Hepatocyte (in vitro differentiated cells): ENCODE results near the gene TMEM131L. TPM values are rescaled to one million over a fixed set of nuclear protein-coding genes. Genes with fewer than 3 reads are reported as not detected.
"Not testable (repeated sequence)": the region's sequence is repeated elsewhere in the genome, so short reads cannot be mapped to it uniquely, and the experiment has no call there.

Experiments
- DNase-seq: peaks from one replicate; pipeline ENCODE4 v3.0.0-alpha.2; 2016; ENCODE audit warnings: low spot score
- H2AFZ ChIP-seq: fragments of 200-600 bp; sonication (generic); 2 replicates; pipeline ENCODE4 v1.6.0; 2016; ENCODE audit warnings: antibody characterized with exemption, mild to moderate bottlenecking
- H3K27ac ChIP-seq: fragments of 200-600 bp; sonication (generic); 2 replicates; pipeline ENCODE4 v1.5.1; 2016; ENCODE audit warnings: mild to moderate bottlenecking
- H3K27me3 ChIP-seq: fragments of 200-600 bp; sonication (generic); 2 replicates; pipeline ENCODE4 v1.6.1; 2016
- H3K36me3 ChIP-seq: fragments of 200-600 bp; sonication (generic); replicated peaks from 2 replicates; pipeline ENCODE4 v1.5.1; 2016; ENCODE audit warnings: low read depth; ENCODE audit not compliant: insufficient read depth
- H3K4me1 ChIP-seq: fragments of 200-600 bp; sonication (generic); 2 replicates; pipeline ENCODE4 v1.5.1; 2016; ENCODE audit warnings: mild to moderate bottlenecking, moderate library complexity; ENCODE audit not compliant: insufficient read depth
- H3K4me2 ChIP-seq: fragments of 200-600 bp; sonication (generic); 2 replicates; pipeline ENCODE4 v1.6.0; 2016
- H3K4me3 ChIP-seq: fragments of 200-600 bp; sonication (generic); 2 replicates; pipeline ENCODE4 v1.5.1; 2016; ENCODE audit warnings: mild to moderate bottlenecking
- H3K79me2 ChIP-seq: fragments of 200-600 bp; sonication (generic); 2 replicates; pipeline ENCODE4 v1.6.0; 2017; ENCODE audit warnings: mild to moderate bottlenecking
- H3K9me2 ChIP-seq: fragments of 200-600 bp; sonication (generic); replicated peaks from 2 replicates; pipeline ENCODE4 v1.6.0; 2017; ENCODE audit warnings: mild to moderate bottlenecking; ENCODE audit not compliant: insufficient read depth
- H3K9me3 ChIP-seq: fragments of 200-600 bp; sonication (generic); 2 replicates; pipeline ENCODE4 v1.5.1; 2016; ENCODE audit warnings: low read depth, mild to moderate bottlenecking
- H4K20me1 ChIP-seq: fragments of 200-600 bp; sonication (generic); 2 replicates; pipeline ENCODE4 v1.6.0; 2016; ENCODE audit warnings: mild to moderate bottlenecking; ENCODE audit not compliant: insufficient read depth, poor library complexity, severe bottlenecking
- CTCF ChIP-seq: fragments of 200-600 bp; sonication (generic); IDR thresholded peaks from 2 replicates; pipeline ENCODE4 v1.5.1; 2016; ENCODE audit warnings: antibody characterized with exemption, mild to moderate bottlenecking; ENCODE audit not compliant: poor library complexity
- EZH2 ChIP-seq: fragments of 200-600 bp; sonication (generic); IDR thresholded peaks from 2 replicates; pipeline ENCODE4 v1.6.1; 2016; ENCODE audit warnings: antibody characterized with exemption, mild to moderate bottlenecking, borderline replicate concordance
- EZH2phosphoT487 ChIP-seq: fragments of 200-600 bp; sonication (generic); IDR thresholded peaks from one replicate; pipeline ENCODE4 v1.6.1; 2018; ENCODE audit warnings: antibody characterized with exemption, mild to moderate bottlenecking, low read depth, moderate library complexity; ENCODE audit not compliant: unreplicated experiment, severe bottlenecking
- WGBS: methylation state at CpG from one replicate; pipeline ENCODE4 v1.1.6; 2016; ENCODE audit warnings: low lambda C conversion rate; ENCODE audit errors: missing lambda C conversion rate; 5-methylcytosine and 5-hydroxymethylcytosine counted together
- polyA plus RNA-seq: library from polyadenylated mRNA; unstranded; fragments of >200 nt; fragmentation: Nextera tagmentation; extraction: Ambion mirVana; gene quantifications from 2 replicates; pipeline ENCODE4 v1.2.1, GENCODE V29; 2016
- total RNA-seq: library from RNA; depleted of rRNA; stranded (reverse); fragments of >200 nt; gene quantifications from 2 replicates; pipeline ENCODE4 v1.2.3, GENCODE V29; 2014

The TMEM131L gene
- total and polyA plus RNA-seq, 2 experiments from 2014 or later = 6.3 to 10.5 TPM

- no peaks in the 10 kb centered on the region for H3K36me3 ChIP-seq
- no peak overlapping the region for H3K27ac ChIP-seq
- H2AFZ ChIP-seq = no peak overlapping the region
- no peak for DNase-seq
- H3K4me1 ChIP-seq = no peaks in the 10 kb centered on the region
- WGBS = 86% methylated on average over 3 of the region's 3 CpGs
- H3K9me2 ChIP-seq = no peaks in the 10 kb centered on the region
- H3K27me3 ChIP-seq = no peaks in the 10 kb centered on the region
- TF ChIP-seq EZH2phosphoT487 = no peak
- no peak overlapping the region for H3K4me3 ChIP-seq
- no peaks in the 10 kb centered on the region for H3K79me2 ChIP-seq
- H3K4me2 ChIP-seq = no peak overlapping the region
- no peaks in the 10 kb centered on the region for H4K20me1 ChIP-seq
- H3K9me3 ChIP-seq = no peaks in the 10 kb centered on the region
Observed at GRCh38 chr4:153546280-153546679, 80.1 kb downstream of the TMEM131L start.

GRCh38 chr4:153547520-153547919 is 81.4 kb downstream of the TMEM131L start:
- Histone ChIP-seq H2AFZ (no peak overlapping the region), H4K20me1 (no peaks in the 10 kb centered on the region), H3K9me2 (no peaks in the 10 kb centered on the region), H3K79me2 (no peaks in the 10 kb centered on the region), H3K36me3 (no peaks in the 10 kb centered on the region), H3K27ac (no peak overlapping the region), H3K9me3 (no peaks in the 10 kb centered on the region), H3K4me2 (no peak overlapping the region), H3K27me3 (no peaks in the 10 kb centered on the region), H3K4me1 (no peaks in the 10 kb centered on the region), H3K4me3 (no peak overlapping the region)
- 90% methylated on average over 5 of the region's 5 CpGs for WGBS
- TF ChIP-seq EZH2 (no peak), CTCF (no peak), EZH2phosphoT487 (no peak)
- DNase-seq = no peak

GRCh38 chr4:153548907-153549306 is 82.7 kb downstream of the TMEM131L start:
- not testable (repeated sequence) for H3K4me1 ChIP-seq, H3K9me2 ChIP-seq

GRCh38 chr4:153549405-153549804 is 83.2 kb downstream of the TMEM131L start:
- TF ChIP-seq CTCF = no peak
- no peak for TF ChIP-seq EZH2
- no peak for TF ChIP-seq EZH2phosphoT487
- Histone ChIP-seq H3K27ac (no peak overlapping the region), H3K4me2 (no peak overlapping the region), H3K9me3 (no peaks in the 10 kb centered on the region), H3K79me2 (no peaks in the 10 kb centered on the region), H3K9me2 (no peaks in the 10 kb centered on the region), H3K4me1 (no peaks in the 10 kb centered on the region), H3K4me3 (no peak overlapping the region), H3K36me3 (no peaks in the 10 kb centered on the region), H4K20me1 (no peaks in the 10 kb centered on the region), H2AFZ (no peak overlapping the region), H3K27me3 (no peaks in the 10 kb centered on the region)
- no peak for DNase-seq
- WGBS = 92% methylated on average over 1 of the region's 1 CpG

More at GRCh38 chr4:153548907-153549306, 82.7 kb downstream of the TMEM131L start:
- H3K27ac ChIP-seq, DNase-seq, H3K27me3 ChIP-seq, H3K4me3 ChIP-seq, H4K20me1 ChIP-seq, H3K79me2 ChIP-seq, H2AFZ ChIP-seq, H3K4me2 ChIP-seq, H3K36me3 ChIP-seq, H3K9me3 ChIP-seq: not testable (repeated sequence)
- WGBS = 98% methylated on average over 3 of the region's 3 CpGs
